HPDE6-E6E7 (cell line): Measurements from ENCODE around the gene APPL1.
"Not testable (repeated sequence)": the region's sequence is repeated elsewhere in the genome, so short reads cannot be mapped to it uniquely, and the experiment has no call there.

Experiments
- DNase-seq: peaks from one replicate; pipeline ENCODE4 v3.0.0; 2011; ENCODE audit warnings: missing footprints; ENCODE audit errors: extremely low spot score

Gene APPL1

GRCh38 chr3:57274845-57275244, 47.3 kb downstream of the APPL1 start:
- DNase-seq, result no peak

- no peak for DNase-seq
Measured at GRCh38 chr3:57275393-57275792, 47.9 kb downstream of the APPL1 start.

- no peak for DNase-seq
Measured at GRCh38 chr3:57278237-57278636, 50.7 kb downstream of the APPL1 start.

GRCh38 chr3:57279685-57280084, 52.2 kb downstream of the APPL1 start:
- DNase-seq, result no peak

DNA sequence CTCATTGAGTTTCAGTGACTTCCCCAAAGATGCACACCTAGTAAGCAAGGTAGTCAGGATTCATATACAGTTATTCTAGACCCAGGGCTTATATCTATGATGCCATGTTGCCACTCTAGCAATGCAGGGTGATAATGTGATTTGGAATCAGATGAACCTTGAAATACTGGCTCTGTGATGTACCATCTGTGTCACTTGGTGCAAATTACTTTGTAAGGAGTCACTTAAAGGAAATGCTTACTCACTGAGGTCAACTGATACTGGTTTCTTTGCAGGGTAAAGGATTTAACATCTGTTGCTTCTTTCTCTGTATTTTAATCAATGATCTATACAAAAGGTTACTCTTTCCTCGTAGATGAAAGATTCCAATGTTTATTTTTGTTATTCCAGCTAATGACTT, 54.2 kb downstream of the APPL1 start:
- DNase-seq, result no peak

DNA sequence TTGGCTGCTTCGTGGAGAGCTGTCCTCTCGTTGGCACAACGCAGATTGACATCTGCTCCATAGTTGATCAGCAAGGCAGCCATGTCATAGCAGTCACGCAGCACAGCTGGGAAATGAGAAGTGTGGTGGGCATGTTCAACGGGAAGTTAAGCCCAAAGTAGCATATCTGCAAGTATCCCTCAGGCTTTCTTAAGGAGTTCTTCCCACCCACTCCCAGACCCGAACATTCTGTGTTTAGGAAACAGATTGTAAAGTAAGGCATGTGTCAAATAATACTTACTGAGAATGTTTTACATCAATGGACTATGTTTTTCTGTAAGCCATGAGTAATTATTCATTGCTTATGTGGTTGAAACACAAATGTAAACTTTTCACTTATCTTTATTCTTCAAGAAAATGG, 55.8 kb downstream of the APPL1 start:
- DNase-seq, result no peak

GRCh38 chr3:57287205-57287604, 59.7 kb downstream of the APPL1 start:
- no peak for DNase-seq

DNA sequence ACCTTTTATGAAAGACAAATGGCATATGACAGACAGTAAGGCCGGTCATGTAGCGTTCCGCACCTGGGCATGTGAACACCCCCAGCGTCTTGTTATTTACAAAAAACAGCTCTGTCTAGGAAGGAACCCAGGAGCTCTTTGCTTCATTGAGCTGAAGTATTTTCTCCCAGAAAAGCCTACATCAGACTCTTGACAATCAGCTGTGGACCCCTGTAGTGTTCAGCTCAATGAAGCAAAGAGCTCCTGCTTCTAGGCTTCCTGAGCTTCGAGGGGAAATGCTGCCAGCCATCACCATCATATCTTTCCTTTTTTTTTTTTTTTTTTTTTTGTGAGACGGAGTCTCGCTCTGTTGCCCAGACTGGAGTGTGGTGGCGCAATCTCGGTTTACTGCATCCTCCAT, 60.9 kb downstream of the APPL1 start:
- no peak for DNase-seq

DNA sequence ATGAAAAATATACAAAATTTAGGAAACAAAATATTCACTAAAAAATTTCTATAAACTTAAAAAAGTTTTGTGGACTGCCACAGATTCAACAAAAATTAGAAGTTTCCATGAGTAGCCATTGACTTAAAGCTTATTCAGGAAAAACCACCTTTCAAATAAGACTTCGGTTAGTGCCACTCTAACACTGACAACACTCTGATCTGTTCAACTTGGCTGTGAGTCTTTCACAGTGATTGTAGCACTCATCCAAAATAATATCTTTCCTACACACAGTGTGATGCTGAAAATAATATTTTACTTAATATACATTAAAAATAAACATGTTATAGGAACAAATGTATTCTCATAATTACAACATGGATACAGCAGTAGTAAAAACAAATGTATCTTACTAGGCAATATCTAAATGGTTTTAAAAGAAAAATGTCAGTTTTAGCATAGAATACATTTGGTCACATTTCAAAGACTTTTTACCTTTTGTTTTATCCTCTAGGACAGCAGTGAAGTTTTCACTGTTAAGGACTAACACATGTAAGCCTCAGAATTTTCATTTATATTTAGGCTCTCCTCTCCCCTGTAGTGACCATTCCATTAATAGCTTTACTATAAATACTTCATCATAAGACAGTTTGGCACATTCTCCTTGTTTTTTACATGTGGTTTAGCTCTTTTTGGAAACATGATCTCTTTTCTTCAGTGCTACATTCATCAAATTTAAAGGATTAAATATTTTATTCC, 64.8 kb downstream of the APPL1 start, which contains the start of gene ASB14:
Gene ASB14 (minus strand): TSS at position 527 of the 738 bp plus-strand sequence. CDS start 652 bp downstream, outside the sequence.
- no peak for DNase-seq

GRCh38 chr3:57292897-57293526, 65.5 kb downstream of the APPL1 start:
- DNase-seq, result no peak

- DNase-seq, result peak; percentile 15
Measured at GRCh38 chr3:57298041-57298440, 70.5 kb downstream of the APPL1 start.

GRCh38 chr3:57303520-57303919, 76.0 kb downstream of the APPL1 start:
- not testable (repeated sequence) for DNase-seq

GRCh38 chr3:57309769-57310360, 82.3 kb downstream of the APPL1 start:
- DNase-seq, result no peak

DNA sequence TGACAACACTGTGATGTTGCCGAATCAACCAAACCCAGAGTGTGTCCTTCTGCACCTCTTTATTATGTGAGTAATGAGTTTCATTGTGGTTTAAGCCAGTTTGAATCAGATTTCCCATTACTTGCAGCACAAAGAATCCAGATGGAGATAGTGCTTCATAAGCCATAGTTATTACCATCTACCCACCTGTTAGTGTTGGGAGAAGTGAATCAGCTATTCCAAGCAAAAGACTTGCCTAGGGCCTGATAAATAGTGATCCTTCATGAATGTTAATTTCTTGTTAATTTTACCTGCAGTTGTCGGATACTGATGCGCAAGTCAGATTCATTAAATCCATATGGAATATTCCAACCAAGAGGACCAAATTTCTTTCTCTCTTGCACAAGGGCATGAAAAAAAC, 86.7 kb downstream of the APPL1 start:
- DNase-seq, result no peak
